Adrenal gland (tissue), 5 donors: ENCODE data around the gene SETBP1.

Experiments
- CTCF ChIP-seq, 6 experiments: fragments of 450-650 bp in 4 of 6; fragments of 200-600 bp in 2 of 6; sonication (generic) in 1 of 6; IDR thresholded peaks; 1 replicate in 5 of 6; 2 replicates in 1 of 6; pipeline versions ENCODE4 v1.5.1 to v1.8.0; 2016 to 2021; ENCODE audit warnings: antibody characterized with exemption in 6 of 6, mild to moderate bottlenecking in 2 of 6, moderate library complexity in 1 of 6
- POLR2A ChIP-seq, 2 donors: fragments of 450-650 bp; IDR thresholded peaks; one replicate each; pipeline ENCODE4 v1.6.1; 2017; ENCODE audit warnings: antibody characterized with exemption in 2 of 2, mild to moderate bottlenecking in 2 of 2, moderate library complexity in 1 of 2
- donor health status: DM: no; HTN: no; CAD: no.

DNA sequence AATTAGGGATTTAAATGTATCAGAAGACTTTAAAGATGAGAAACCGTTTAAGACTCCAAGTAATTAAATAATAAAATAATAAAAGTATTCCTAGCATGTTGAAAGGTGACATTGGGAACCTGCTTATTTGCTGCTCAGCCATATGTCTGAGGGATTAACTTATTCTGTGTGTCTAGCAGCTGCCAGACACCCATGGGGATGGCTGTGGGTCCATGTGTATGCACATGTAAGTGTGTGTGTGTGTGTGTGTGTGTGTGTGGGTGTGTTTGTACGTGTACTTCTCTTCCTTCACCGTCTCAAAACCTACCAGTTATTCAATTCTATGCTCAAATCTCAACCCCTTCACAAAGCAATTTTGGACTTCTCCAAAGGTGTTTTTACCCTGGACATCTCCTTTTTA lies 124.5 kb downstream of the SETBP1 start:
- TF ChIP-seq CTCF (IDR thresholded peaks at IDR 0.05): no peak
- TF ChIP-seq POLR2A (IDR thresholded peaks at IDR 0.05): no peak
